Measurements from ENCODE around the gene ERO1B.

GRCh38 chr1:236213534-236213933, 68.2 kb downstream of the ERO1B start:
- TF ChIP-seq CTCF (conservative IDR thresholded peaks at IDR 0.05; ENCODE audit: low read length) (no peak), EZH2phosphoT487 (IDR thresholded peaks at IDR 0.05; ENCODE audit: borderline replicate concordance) (no peak)

All from Loucy (cell line).